ENCODE measurements around the gene CD44.

The CD44 gene

GRCh38 chr11:35100013-35100383 is 39.0 kb upstream of the CD44 start:
- TF ChIP-seq ISL1 (CRISPR knock-in tag; IDR thresholded peaks at IDR 0.05) (no peak), BACH2 (CRISPR knock-in tag; IDR thresholded peaks at IDR 0.05; ENCODE audit: borderline replicate concordance) (no peak), ZFP30 (CRISPR knock-in tag; IDR thresholded peaks at IDR 0.05) (no peak), ZFP3 (CRISPR knock-in tag; IDR thresholded peaks at IDR 0.05) (no peak), PPARA (CRISPR knock-in tag; IDR thresholded peaks at IDR 0.05; ENCODE audit: borderline replicate concordance) (no peak), CREB5 (CRISPR knock-in tag; IDR thresholded peaks at IDR 0.05; ENCODE audit: low read depth) (no peak), CSRNP3 (CRISPR knock-in tag; IDR thresholded peaks at IDR 0.05) (no peak), ARNTL (CRISPR knock-in tag; IDR thresholded peaks at IDR 0.05; ENCODE audit: borderline replicate concordance, low read depth) (no peak), SNAI2 (CRISPR knock-in tag; IDR thresholded peaks at IDR 0.05) (no peak), OSR1 (CRISPR knock-in tag; IDR thresholded peaks at IDR 0.05) (no peak)
- ATAC-seq: peak; percentile 56

GRCh38 chr11:35101223-35101622 is 37.7 kb upstream of the CD44 start:
- TF ChIP-seq TOX (CRISPR knock-in tag; IDR thresholded peaks at IDR 0.05; ENCODE audit: borderline replicate concordance) (no peak), TSHZ2 (CRISPR knock-in tag; IDR thresholded peaks at IDR 0.05) (no peak), PPARA (CRISPR knock-in tag; IDR thresholded peaks at IDR 0.05; ENCODE audit: borderline replicate concordance) (no peak), ZFP3 (CRISPR knock-in tag; IDR thresholded peaks at IDR 0.05) (no peak), ZC3H10 (CRISPR knock-in tag; IDR thresholded peaks at IDR 0.05) (no peak), PATZ1 (CRISPR knock-in tag; IDR thresholded peaks at IDR 0.05; ENCODE audit: borderline replicate concordance) (no peak), BACH2 (CRISPR knock-in tag; IDR thresholded peaks at IDR 0.05; ENCODE audit: borderline replicate concordance) (no peak), CREB5 (CRISPR knock-in tag; IDR thresholded peaks at IDR 0.05; ENCODE audit: low read depth) (no peak), ZFP30 (CRISPR knock-in tag; IDR thresholded peaks at IDR 0.05) (no peak), RARB (CRISPR knock-in tag; IDR thresholded peaks at IDR 0.05) (no peak), ZNF565 (CRISPR knock-in tag; conservative IDR thresholded peaks at IDR 0.05; ENCODE audit: low read depth) (no peak), CSDC2 (CRISPR knock-in tag; IDR thresholded peaks at IDR 0.05) (no peak), GLIS3 (CRISPR knock-in tag; IDR thresholded peaks at IDR 0.05) (no peak), ZNF70 (CRISPR knock-in tag; IDR thresholded peaks at IDR 0.05) (no peak), ISL1 (CRISPR knock-in tag; IDR thresholded peaks at IDR 0.05) (no peak), TCF4 (CRISPR knock-in tag; IDR thresholded peaks at IDR 0.05; ENCODE audit: borderline replicate concordance) (no peak), ESRRG (CRISPR knock-in tag; IDR thresholded peaks at IDR 0.05) (no peak), CSRNP3 (CRISPR knock-in tag; IDR thresholded peaks at IDR 0.05) (no peak), OSR1 (CRISPR knock-in tag; IDR thresholded peaks at IDR 0.05) (no peak)
- ATAC-seq: no peak
